NOMO-1 treated with dmso at 0.1 percent for 144 hours (cell line): ENCODE measurements around the gene NUP93.
"Not testable (repeated sequence)": the region's sequence is repeated elsewhere in the genome, so short reads cannot be mapped to it uniquely, and the experiment has no call there.

Source experiments
- DNase-seq: peaks from one replicate; lab custom pipeline; 2025; ENCODE audit not compliant: unreplicated experiment; lab: John Stamatoyannopoulos, UW

Gene NUP93

DNA sequence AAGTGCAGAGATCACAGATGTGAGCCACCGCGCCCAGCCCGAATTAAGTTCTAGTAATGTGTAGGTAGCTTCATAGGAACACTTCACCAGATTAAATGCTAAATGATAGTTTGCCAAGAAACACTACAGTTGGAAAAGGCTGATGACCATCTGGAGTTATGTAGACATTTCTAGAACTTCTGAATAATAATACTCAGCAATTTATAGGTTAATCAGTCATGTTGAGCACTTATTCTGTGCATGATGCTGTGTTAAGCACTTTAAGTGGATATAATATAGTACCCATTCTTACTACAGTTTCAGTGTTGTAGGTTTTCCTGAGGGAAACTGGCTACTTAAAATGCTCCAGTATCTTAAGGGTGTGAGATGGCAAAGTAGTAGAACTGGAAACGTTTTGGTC, 45.2 kb downstream of the NUP93 start:
- no peak for DNase-seq

DNA sequence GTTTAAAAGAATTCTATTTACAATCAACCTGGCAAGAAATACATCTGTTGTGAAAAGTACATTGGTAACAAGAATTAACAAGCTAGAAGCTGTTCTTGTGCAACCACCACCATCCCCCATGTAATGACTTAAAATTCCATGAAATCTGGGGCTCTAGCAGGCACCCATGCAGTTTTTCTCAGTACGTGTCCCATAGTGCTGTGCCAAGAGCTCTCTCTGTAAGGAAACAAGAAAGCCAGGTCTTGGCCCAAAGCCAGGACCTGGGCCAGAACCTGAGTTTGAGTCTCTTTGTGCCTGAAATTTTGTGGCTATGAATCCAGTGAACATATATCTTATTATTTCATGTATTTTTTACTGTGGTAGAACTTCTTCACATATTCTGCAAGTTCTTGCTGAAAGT, 46.6 kb downstream of the NUP93 start:
- DNase-seq, result no peak

- DNase-seq, result no peak
Observed at GRCh38 chr16:56777001-56777400, 47.1 kb downstream of the NUP93 start.

- DNase-seq, result no peak
Observed at GRCh38 chr16:56777482-56777881, 47.6 kb downstream of the NUP93 start.

- no peak for DNase-seq
Observed at GRCh38 chr16:56779906-56780305, 50.0 kb downstream of the NUP93 start.

DNA sequence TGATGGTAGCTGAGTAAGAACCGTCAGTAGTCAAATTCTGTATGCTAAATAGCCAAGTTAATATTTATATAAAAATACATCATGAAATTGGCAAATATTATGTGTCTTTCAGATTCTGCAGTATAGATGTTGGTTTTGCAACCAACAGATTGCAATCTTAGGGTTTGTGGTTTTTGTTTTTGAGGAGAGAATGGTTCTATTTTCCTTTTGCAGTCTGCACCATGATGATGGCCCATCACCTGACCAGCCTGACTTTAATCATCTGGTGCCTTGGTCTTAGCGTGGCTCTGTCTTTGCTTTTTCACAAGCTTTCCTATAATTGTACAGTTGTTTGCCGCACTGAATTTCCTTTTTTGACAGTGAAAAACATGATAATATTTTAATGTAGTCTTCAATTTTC, 50.7 kb downstream of the NUP93 start:
- no peak for DNase-seq

DNA sequence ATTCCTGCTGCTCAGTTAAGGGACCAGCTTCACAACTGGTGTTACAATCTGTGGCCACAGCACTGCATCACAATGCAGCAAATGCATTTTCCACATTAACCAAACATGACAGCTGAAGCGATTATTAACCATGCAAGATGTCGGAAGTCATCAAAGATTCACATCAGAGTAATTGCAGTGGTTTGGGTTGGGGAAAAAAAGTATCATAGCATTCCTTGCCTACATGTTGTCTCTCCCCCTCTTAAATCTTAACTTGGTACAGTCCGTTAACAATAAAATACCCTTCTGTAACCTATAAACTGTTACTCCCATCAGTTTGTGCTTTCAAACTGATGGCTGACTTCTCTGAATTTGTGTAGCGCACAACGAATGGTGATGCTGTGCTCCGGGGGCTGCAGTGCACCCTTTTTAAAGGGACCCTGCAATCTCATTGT, 51.6 kb downstream of the NUP93 start:
- no peak for DNase-seq

GRCh38 chr16:56783344-56783743, 53.4 kb downstream of the NUP93 start:
- no peak for DNase-seq

GRCh38 chr16:56785317-56785716, 55.4 kb downstream of the NUP93 start:
- DNase-seq, result no peak

- DNase-seq, result no peak
Observed at GRCh38 chr16:56787167-56787566, 57.2 kb downstream of the NUP93 start.

GRCh38 chr16:56788435-56788834, 58.5 kb downstream of the NUP93 start:
- no peak for DNase-seq

- peak; percentile 5 for DNase-seq
Observed at GRCh38 chr16:56789360-56789759, 59.4 kb downstream of the NUP93 start.

- no peak for DNase-seq
Observed at GRCh38 chr16:56792967-56793366, 63.0 kb downstream of the NUP93 start.

DNA sequence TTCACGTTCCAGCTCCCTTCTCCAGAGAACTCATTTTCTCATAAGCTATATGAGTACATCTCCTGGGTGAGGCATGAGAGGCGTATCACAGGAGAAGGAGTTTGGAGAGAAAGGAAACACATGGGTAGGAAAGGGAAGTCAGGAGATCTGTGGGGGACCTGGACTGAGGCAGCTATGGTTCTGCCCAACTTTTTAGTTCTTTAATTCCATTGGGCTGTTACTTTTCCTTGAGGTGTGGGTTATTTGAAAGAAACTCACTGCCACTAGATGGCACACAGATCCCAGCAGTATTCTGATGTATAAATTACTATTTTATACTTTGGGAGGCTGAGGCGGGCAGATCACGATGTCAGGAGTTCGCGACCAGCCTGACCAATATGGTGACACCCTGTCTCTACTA, 63.6 kb downstream of the NUP93 start:
- no peak for DNase-seq

DNA sequence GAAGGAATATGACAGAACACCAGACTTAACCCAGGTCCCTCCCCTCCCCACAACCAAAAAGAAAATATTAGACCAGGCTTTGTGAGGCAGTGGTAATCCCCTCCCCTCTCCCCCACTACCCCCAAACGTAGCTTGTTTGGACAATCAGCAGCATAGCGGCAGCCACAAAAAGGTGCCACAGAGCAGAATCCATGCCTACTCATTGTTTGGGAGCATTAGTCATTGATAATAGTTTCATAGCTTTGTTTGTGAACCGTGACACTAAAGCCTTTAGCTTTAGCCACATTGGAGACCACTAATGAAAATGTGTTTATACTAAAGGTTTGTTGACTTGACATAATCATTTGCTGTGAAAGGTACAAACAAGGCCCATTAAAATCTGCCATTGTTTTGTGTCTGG, 65.1 kb downstream of the NUP93 start:
- no peak for DNase-seq

- DNase-seq, result not testable (repeated sequence)
Observed at GRCh38 chr16:56797038-56797437, 67.1 kb downstream of the NUP93 start.

GRCh38 chr16:56797861-56798260, 67.9 kb downstream of the NUP93 start:
- DNase-seq, result no peak

DNA sequence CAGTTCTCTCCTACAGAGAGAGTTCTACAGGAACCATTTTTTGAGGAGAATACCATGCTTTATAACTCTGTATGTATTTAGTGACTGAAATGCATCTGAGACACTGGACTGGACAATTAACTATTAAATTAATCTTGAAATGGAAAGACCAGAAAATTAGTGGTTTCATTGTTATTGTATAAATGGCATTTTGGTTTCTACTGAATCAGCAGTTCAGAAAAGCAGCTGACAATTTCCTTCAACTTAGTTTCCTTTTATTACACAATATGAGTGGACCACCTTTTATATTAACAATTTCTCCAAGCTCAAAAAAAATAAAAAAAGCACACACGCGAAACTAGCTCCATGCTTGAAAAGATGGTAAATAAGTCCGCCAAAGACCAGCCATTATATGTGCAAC, 69.0 kb downstream of the NUP93 start:
- DNase-seq, result no peak

- no peak for DNase-seq
Observed at GRCh38 chr16:56800355-56800754, 70.4 kb downstream of the NUP93 start.

DNA sequence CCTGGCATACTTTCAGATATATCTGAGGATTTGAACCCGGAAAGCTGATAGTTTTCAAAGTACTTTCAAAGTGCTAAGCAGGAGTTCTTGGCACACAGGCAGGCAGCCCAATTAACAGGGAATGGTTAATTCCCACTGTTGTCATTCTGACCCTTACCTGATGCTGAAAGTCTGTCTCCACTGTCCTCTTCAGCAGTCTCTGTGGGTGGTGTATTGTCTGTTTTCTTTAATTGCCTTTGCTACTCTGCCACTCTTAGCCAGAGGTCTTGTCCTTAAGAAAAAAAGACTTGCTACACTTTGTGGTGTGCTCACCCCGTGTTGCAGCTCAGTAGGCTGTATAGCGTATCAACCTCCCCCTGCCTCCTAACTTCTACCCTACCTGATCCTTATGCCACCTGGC, 71.8 kb downstream of the NUP93 start:
- no peak for DNase-seq

- DNase-seq, result no peak
Observed at GRCh38 chr16:56807011-56807675, 77.2 kb downstream of the NUP93 start.

- DNase-seq, result not testable (repeated sequence)
Observed at GRCh38 chr16:56807676-56808067, 77.7 kb downstream of the NUP93 start.

DNA sequence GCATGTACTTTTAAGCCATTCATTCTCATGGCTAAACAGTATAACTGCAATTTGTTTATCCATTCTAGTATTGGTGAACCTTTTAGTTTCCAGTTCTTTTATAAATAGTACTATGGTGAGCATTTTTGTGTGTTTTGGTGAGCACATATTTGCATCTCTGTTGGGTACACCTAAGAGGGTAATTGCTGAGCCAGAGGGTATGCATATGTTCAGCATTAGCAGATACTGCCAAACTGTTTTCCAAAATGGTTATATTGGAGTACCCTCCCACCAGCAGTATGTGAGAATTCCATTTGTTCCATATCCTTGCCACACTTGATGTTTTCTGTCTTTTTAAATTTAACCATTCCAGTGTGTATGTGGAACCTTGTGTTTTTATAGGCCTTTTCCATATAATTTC, 81.0 kb downstream of the NUP93 start:
- no peak for DNase-seq
